GM11168 (cell line): Measurements from ENCODE around the gene MUC5B.

Experiments used
- in situ Hi-C: fragments of 300-500 bp; cut with MboI; formaldehyde crosslinking; loops from one replicate; pipeline ENCODE4 v1.12.0; 2022; ENCODE audit warnings: low sequenced_read_pairs; ENCODE audit not compliant: unreplicated experiment

The MUC5B gene

GRCh38 chr11:1218788-1219445, 3.9 kb upstream of the MUC5B start:
- in situ Hi-C loops: loop anchor here (25.0 kb wide), 1 partner anchor 293 kb away; no protein-coding TSS in a partner anchor

GRCh38 chr11:1219446-1219833, 3.4 kb upstream of the MUC5B start:
- in situ Hi-C loops: loop anchor here (25.0 kb wide), 1 partner anchor 293 kb away; no protein-coding TSS in a partner anchor

GRCh38 chr11:1219834-1220815, 2.7 kb upstream of the MUC5B start:
- in situ Hi-C loops: loop anchor here (25.0 kb wide), 1 partner anchor 292 kb away; no protein-coding TSS in a partner anchor

GRCh38 chr11:1220941-1221721, 1.7 kb upstream of the MUC5B start:
- in situ Hi-C loops: loop anchor here (25.0 kb wide), 1 partner anchor 291 kb away; no protein-coding TSS in a partner anchor

- in situ Hi-C loops: loop anchor here (25.0 kb wide), 1 partner anchor 290 kb away; no protein-coding TSS in a partner anchor
These were observed 986 bp upstream of the MUC5B start for GRCh38 chr11:1221848-1222311.

- in situ Hi-C loops: loop anchor here (25.0 kb wide), 1 partner anchor 289 kb away; no protein-coding TSS in a partner anchor
These were observed 662 bp downstream of the MUC5B start for GRCh38 chr11:1223346-1224110.

- in situ Hi-C loops: loop anchor here (25.0 kb wide), 1 partner anchor 288 kb away; no protein-coding TSS in a partner anchor
These were observed 1.2 kb downstream of the MUC5B start for GRCh38 chr11:1224111-1224490.

- in situ Hi-C loops: loop anchor here (25.0 kb wide), 1 partner anchor 288 kb away; no protein-coding TSS in a partner anchor
These were observed 1.9 kb downstream of the MUC5B start for GRCh38 chr11:1224491-1225385.

GRCh38 chr11:1225386-1226225, 2.7 kb downstream of the MUC5B start:
- in situ Hi-C loops: no loop called here

- in situ Hi-C loops: no loop called here
These were observed 3.5 kb downstream of the MUC5B start for GRCh38 chr11:1226226-1226985.

- in situ Hi-C loops: no loop called here
These were observed 4.2 kb downstream of the MUC5B start for GRCh38 chr11:1226986-1227550.

- in situ Hi-C loops: no loop called here
These were observed 4.8 kb downstream of the MUC5B start for GRCh38 chr11:1227551-1228100.

GRCh38 chr11:1228101-1228821, 5.4 kb downstream of the MUC5B start:
- in situ Hi-C loops: no loop called here

- in situ Hi-C loops: no loop called here
These were observed 6.1 kb downstream of the MUC5B start for GRCh38 chr11:1228921-1229451.

GRCh38 chr11:1229471-1230120, 6.7 kb downstream of the MUC5B start:
- in situ Hi-C loops: no loop called here
